ENCODE measurements around the gene TMEM191B.
"Not testable (repeated sequence)": the region's sequence is repeated elsewhere in the genome, so short reads cannot be mapped to it uniquely, and the experiment has no call there.

Gene TMEM191B

DNA sequence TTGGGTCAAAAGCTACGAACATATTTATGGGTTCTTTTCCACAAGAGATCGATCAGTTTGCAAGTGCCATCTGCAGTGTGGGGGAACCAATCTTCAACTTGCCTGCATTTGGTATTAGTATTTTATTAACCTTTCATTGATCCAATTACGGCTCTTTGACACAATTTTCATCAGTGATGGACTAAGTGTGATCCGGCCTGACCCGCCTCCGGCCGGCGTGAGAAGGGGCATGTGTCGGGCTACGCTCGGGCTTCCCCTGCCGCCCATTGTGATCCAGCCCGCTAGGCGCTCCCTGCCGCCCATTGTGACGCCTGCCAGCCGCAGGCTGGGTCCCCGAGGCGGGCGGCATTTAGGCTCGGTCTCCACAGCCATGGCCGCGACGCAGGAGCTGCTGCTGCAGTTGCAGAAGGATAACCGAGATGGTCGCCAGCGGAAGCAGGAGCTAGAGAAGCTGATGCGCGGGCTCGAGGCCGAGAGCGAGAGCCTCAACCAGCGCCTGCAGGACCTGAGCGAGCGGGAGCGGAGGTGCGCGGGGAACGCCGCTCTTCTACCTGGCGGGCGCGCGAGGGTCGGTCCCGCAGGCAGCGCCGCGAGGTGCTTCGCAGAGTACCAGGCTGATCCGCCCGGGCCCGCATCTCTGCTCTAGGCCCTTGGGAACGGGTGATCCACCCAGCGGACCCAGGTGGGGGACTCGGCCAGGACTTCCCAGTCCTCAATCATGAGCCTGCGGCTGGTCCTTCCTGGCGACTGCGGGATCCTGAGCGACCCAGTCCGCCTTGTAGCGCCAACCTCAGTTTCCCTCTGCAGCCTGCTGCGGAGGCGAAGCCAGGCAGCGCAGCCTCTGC is at the start of gene TMEM191B:
TMEM191B (plus strand) TSS at position 51 of the 845 bp plus-strand sequence; CDS start at position 230, 179 bp downstream.
- H3K4me3 ChIP-seq (ENCODE audit: low read length): not testable (repeated sequence)

DNA sequence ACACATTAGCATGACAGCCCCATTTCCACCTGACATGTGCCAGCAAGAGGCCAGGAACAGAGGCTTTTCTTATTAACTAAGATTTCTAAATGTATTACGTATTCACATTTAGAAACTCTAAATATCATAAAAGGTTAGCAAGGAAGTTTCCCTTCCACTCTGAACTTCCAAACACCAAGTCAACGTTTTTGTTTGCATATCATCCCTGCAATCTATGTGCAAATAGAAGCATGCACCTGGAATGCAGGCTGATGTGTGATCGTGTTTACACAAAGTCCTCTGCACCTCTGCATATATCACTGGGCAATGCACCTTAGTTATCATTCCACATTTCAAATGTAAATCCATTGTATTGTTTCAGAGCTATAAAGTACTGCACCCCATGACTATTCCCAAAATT is 31.4 kb upstream of the TMEM191B start:
- H3K4me3 ChIP-seq (ENCODE audit: low read length); H3K9me3 ChIP-seq (ENCODE audit: control insufficient read depth, low read length); H3K27me3 ChIP-seq (ENCODE audit: control insufficient read depth, insufficient read depth, low read length); H3K9ac ChIP-seq (ENCODE audit: low read length); H3K4me1 ChIP-seq (ENCODE audit: control insufficient read depth, insufficient read depth, low read length); H3K36me3 ChIP-seq (ENCODE audit: control insufficient read depth, insufficient read depth, low read length): not testable (repeated sequence)

More for the DNA sequence above, at the start of gene TMEM191B:
- not testable (repeated sequence) for H3K27me3 ChIP-seq (ENCODE audit: control insufficient read depth, insufficient read depth, low read length); H3K4me1 ChIP-seq (ENCODE audit: control insufficient read depth, insufficient read depth, low read length); H3K36me3 ChIP-seq (ENCODE audit: control insufficient read depth, insufficient read depth, low read length); H3K9ac ChIP-seq (ENCODE audit: low read length); H3K9me3 ChIP-seq (ENCODE audit: control insufficient read depth, low read length)

GRCh38 chr22:18511327-18511726 is 16.3 kb upstream of the TMEM191B start:
- H3K4me1 ChIP-seq (ENCODE audit: control insufficient read depth, insufficient read depth, low read length); H3K36me3 ChIP-seq (ENCODE audit: control insufficient read depth, insufficient read depth, low read length): not testable (repeated sequence)

DNA sequence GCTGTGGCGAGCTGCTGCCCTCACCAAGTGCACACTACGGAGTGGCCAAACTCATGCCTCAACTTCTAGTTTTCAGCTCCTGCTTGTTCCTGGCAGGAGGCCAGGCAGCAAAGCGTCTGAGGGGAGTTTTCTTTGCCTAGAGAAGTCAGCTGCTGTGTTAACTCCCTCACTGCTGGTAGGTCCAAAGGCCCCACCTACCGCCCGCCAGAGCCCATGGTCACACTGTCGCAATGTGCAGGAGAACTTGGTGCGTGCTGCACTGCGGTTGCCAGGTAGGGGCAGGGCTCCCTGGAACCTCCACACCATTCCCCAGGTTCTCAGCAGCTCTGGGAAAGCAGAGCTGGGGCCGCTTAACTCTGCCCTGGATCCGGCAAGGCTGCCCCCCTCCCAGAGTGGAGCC is 15.2 kb upstream of the TMEM191B start:
- not testable (repeated sequence) for H3K27me3 ChIP-seq (ENCODE audit: control insufficient read depth, insufficient read depth, low read length); H3K4me3 ChIP-seq (ENCODE audit: low read length); H3K9ac ChIP-seq (ENCODE audit: low read length); H3K4me1 ChIP-seq (ENCODE audit: control insufficient read depth, insufficient read depth, low read length); H3K36me3 ChIP-seq (ENCODE audit: control insufficient read depth, insufficient read depth, low read length); H3K9me3 ChIP-seq (ENCODE audit: control insufficient read depth, low read length)

More at GRCh38 chr22:18511327-18511726, 16.3 kb upstream of the TMEM191B start:
- H3K9me3 ChIP-seq (ENCODE audit: control insufficient read depth, low read length); H3K4me3 ChIP-seq (ENCODE audit: low read length); H3K27me3 ChIP-seq (ENCODE audit: control insufficient read depth, insufficient read depth, low read length); H3K9ac ChIP-seq (ENCODE audit: low read length): not testable (repeated sequence)

GRCh38 chr22:18513454-18513853 is 14.1 kb upstream of the TMEM191B start:
- H3K36me3 ChIP-seq (ENCODE audit: control insufficient read depth, insufficient read depth, low read length); H3K9me3 ChIP-seq (ENCODE audit: control insufficient read depth, low read length); H3K4me1 ChIP-seq (ENCODE audit: control insufficient read depth, insufficient read depth, low read length); H3K9ac ChIP-seq (ENCODE audit: low read length); H3K4me3 ChIP-seq (ENCODE audit: low read length); H3K27me3 ChIP-seq (ENCODE audit: control insufficient read depth, insufficient read depth, low read length): not testable (repeated sequence)

GRCh38 chr22:18518061-18518460 is 9.5 kb upstream of the TMEM191B start, which contains the start of gene GGTLC3:
TSS of gene GGTLC3 (minus strand) at chr22:18518161. CDS start at chr22:18517897, 264 bp downstream.
- not testable (repeated sequence) for H3K9ac ChIP-seq (ENCODE audit: low read length); H3K36me3 ChIP-seq (ENCODE audit: control insufficient read depth, insufficient read depth, low read length); H3K4me1 ChIP-seq (ENCODE audit: control insufficient read depth, insufficient read depth, low read length); H3K9me3 ChIP-seq (ENCODE audit: control insufficient read depth, low read length); H3K27me3 ChIP-seq (ENCODE audit: control insufficient read depth, insufficient read depth, low read length); H3K4me3 ChIP-seq (ENCODE audit: low read length)

DNA sequence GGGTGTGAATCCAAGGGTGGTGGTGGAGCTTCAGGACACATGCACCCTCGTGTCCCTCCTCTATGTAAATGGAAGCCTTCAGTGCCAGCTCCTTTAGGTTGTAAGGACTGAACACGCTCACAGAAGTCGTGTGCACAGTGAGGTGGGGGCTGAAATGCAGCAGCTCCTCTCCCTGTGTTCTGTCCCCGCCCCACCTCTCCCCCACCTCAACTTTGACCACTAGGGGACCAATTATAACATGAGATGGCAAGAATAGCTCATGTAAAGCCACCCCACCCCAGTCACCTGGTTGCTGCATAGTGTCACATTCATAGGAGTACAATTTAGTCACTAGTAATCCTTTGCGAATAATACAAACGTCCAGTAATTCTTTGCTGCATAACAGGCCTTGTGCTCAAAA is 4.8 kb upstream of the TMEM191B start:
- H3K9me3 ChIP-seq (ENCODE audit: control insufficient read depth, low read length); H3K4me1 ChIP-seq (ENCODE audit: control insufficient read depth, insufficient read depth, low read length); H3K9ac ChIP-seq (ENCODE audit: low read length); H3K27me3 ChIP-seq (ENCODE audit: control insufficient read depth, insufficient read depth, low read length); H3K4me3 ChIP-seq (ENCODE audit: low read length); H3K36me3 ChIP-seq (ENCODE audit: control insufficient read depth, insufficient read depth, low read length): not testable (repeated sequence)

DNA sequence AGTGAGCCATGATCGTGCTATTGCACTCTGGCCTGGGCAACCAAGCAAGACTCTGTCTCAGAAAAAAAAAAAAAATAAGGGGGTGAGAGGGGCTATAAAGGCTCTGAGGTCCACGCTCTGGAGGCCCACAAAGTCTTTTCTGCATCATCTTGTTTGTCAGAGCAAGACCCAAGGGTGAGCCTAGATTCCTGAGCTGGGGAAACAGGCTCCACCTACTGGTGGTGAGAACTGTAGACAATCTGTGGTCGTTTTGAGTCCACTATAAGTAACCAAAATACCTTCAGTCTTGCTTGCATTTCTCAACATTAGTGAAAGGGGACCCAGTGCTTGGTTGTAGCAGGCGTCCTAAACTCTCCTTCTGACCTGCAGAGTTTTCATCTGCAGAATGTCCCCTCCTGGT is 4.3 kb upstream of the TMEM191B start:
- H3K9ac ChIP-seq (ENCODE audit: low read length); H3K4me1 ChIP-seq (ENCODE audit: control insufficient read depth, insufficient read depth, low read length); H3K9me3 ChIP-seq (ENCODE audit: control insufficient read depth, low read length); H3K27me3 ChIP-seq (ENCODE audit: control insufficient read depth, insufficient read depth, low read length); H3K4me3 ChIP-seq (ENCODE audit: low read length); H3K36me3 ChIP-seq (ENCODE audit: control insufficient read depth, insufficient read depth, low read length): not testable (repeated sequence)

- H3K36me3 ChIP-seq (ENCODE audit: control insufficient read depth, insufficient read depth, low read length); H3K9me3 ChIP-seq (ENCODE audit: control insufficient read depth, low read length); H3K27me3 ChIP-seq (ENCODE audit: control insufficient read depth, insufficient read depth, low read length); H3K9ac ChIP-seq (ENCODE audit: low read length); H3K4me1 ChIP-seq (ENCODE audit: control insufficient read depth, insufficient read depth, low read length); H3K4me3 ChIP-seq (ENCODE audit: low read length): not testable (repeated sequence)
These were observed 1.2 kb downstream of the TMEM191B start for GRCh38 chr22:18528597-18529415.

DNA sequence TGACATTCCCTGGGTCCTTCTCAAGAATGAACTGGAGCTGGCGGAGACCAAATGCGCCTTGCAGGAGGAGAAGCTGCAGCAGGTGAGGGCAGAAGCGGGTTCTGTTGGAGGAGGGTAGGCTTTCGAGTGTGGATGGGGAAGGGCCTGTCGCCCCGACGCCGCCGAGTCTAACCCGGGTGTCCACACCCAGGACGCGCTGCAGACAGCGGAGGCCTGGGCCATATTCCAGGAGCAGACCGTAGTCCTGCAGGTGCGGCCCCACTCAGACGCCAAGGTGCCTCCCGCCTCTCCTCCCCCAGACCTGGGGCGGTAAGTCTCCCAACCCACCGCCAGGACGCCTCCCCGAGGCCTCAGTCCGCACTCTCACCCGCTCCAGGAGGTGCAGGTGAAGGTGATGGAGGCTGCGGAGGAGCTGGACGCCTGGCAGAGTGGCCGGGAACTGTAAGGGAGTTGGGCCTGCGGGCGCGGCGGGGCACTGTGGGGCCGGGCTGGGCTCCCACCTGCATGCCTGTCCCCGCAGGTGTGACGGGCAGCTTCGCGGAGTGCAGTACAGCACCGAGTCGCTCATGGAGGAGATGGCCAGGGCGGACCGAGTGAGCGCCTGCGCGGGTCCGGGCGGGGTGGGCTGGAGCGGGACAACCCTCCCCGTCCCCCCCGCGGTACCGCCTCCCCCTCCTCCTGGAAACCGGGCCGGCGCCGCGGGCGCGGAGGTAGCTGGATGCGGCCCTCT is 2.0 kb downstream of the TMEM191B start:
- not testable (repeated sequence) for H3K36me3 ChIP-seq (ENCODE audit: control insufficient read depth, insufficient read depth, low read length); H3K4me1 ChIP-seq (ENCODE audit: control insufficient read depth, insufficient read depth, low read length); H3K4me3 ChIP-seq (ENCODE audit: low read length)

DNA sequence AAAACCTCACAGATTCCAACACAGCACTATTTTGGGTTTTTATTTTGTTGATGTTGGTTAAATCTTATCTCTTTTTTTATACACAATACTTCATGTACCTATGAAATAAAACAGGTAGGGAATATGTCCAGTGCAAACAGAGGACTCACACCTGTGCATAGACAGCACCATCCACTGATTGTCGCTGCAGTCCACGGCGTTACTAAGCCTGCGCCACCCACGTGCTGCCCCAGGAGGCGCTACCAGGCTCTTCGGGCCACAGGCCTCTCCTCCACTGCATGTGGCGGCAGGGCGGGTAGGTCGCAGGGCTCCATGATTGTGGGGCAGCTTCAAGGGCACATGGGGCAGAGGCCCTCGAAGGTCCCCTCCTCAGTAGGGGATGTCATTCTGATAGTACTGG is 6.0 kb downstream of the TMEM191B start:
- not testable (repeated sequence) for H3K4me1 ChIP-seq (ENCODE audit: control insufficient read depth, insufficient read depth, low read length); H3K4me3 ChIP-seq (ENCODE audit: low read length); H3K36me3 ChIP-seq (ENCODE audit: control insufficient read depth, insufficient read depth, low read length); H3K9ac ChIP-seq (ENCODE audit: low read length); H3K27me3 ChIP-seq (ENCODE audit: control insufficient read depth, insufficient read depth, low read length); H3K9me3 ChIP-seq (ENCODE audit: control insufficient read depth, low read length)

More for the DNA sequence above, 2.0 kb downstream of the TMEM191B start:
- not testable (repeated sequence) for H3K9ac ChIP-seq (ENCODE audit: low read length); H3K9me3 ChIP-seq (ENCODE audit: control insufficient read depth, low read length); H3K27me3 ChIP-seq (ENCODE audit: control insufficient read depth, insufficient read depth, low read length)

- H3K9me3 ChIP-seq (ENCODE audit: control insufficient read depth, low read length); H3K27me3 ChIP-seq (ENCODE audit: control insufficient read depth, insufficient read depth, low read length); H3K4me1 ChIP-seq (ENCODE audit: control insufficient read depth, insufficient read depth, low read length); H3K36me3 ChIP-seq (ENCODE audit: control insufficient read depth, insufficient read depth, low read length); H3K4me3 ChIP-seq (ENCODE audit: low read length); H3K9ac ChIP-seq (ENCODE audit: low read length): not testable (repeated sequence)
These were observed 6.7 kb downstream of the TMEM191B start for GRCh38 chr22:18534315-18534714.

All from mucosa of stomach (tissue), 1 donor.